Endothelial cell (in vitro differentiated cells): ENCODE measurements around the gene MICAL3. TPM values are rescaled to one million over a fixed set of nuclear protein-coding genes. Genes with fewer than 3 reads are reported as not detected.

Experiments used
- DNase-seq: peaks from one replicate; pipeline ENCODE4 v3.0.0; 2021; ENCODE audit warnings: low spot score
- H3K27ac Mint-ChIP-seq: one replicate; pipeline ENCODE4 v1.8.0; 2021; ENCODE audit warnings: mixed read lengths, inconsistent platforms; ENCODE audit not compliant: unreplicated experiment
- H3K27me3 Mint-ChIP-seq: one replicate; pipeline ENCODE4 v1.8.0; 2021; ENCODE audit warnings: mild to moderate bottlenecking, moderate library complexity, mixed read lengths, inconsistent platforms; ENCODE audit not compliant: unreplicated experiment
- H3K36me3 Mint-ChIP-seq: one replicate; pipeline ENCODE4 v1.8.0; 2021; ENCODE audit warnings: mild to moderate bottlenecking, low read depth, mixed read lengths, inconsistent platforms; ENCODE audit not compliant: unreplicated experiment
- H3K4me1 Mint-ChIP-seq: one replicate; pipeline ENCODE4 v1.8.0; 2021; ENCODE audit warnings: mild to moderate bottlenecking, mixed read lengths, inconsistent platforms; ENCODE audit not compliant: unreplicated experiment
- H3K4me3 Mint-ChIP-seq: one replicate; pipeline ENCODE4 v1.8.0; 2021; ENCODE audit warnings: mild to moderate bottlenecking, mixed read lengths, inconsistent platforms; ENCODE audit not compliant: unreplicated experiment
- H3K9me3 Mint-ChIP-seq: one replicate; pipeline ENCODE4 v1.8.0; 2021; ENCODE audit warnings: mixed read lengths, inconsistent platforms; ENCODE audit not compliant: unreplicated experiment
- CTCF ChIP-seq: fragments of 200-600 bp; sonication (generic); IDR thresholded peaks from one replicate; pipeline ENCODE4 v1.5.0; 2021; ENCODE audit warnings: antibody characterized with exemption; ENCODE audit not compliant: unreplicated experiment
- total RNA-seq: library from RNA; stranded (reverse); fragmentation: NEBNext Ultra II Directional; extraction: Animal tissue kit (Norgen Biotek cat#: 25700); gene quantifications from one replicate; pipeline ENCODE4 v1.2.1, GENCODE V29; 2021; ENCODE audit not compliant: unreplicated experiment

MICAL3 gene
- total RNA-seq, 1 donor from 2014 or later: 54.3 TPM

- no peaks in the 10 kb centered on the region for H3K9me3 Mint-ChIP-seq
- H3K36me3 Mint-ChIP-seq: no peaks in the 10 kb centered on the region
- no peak overlapping the region for H3K27ac Mint-ChIP-seq
- DNase-seq: no peak
- H3K27me3 Mint-ChIP-seq: peaks cover 2% of the 10 kb centered on the region
- H3K4me3 Mint-ChIP-seq: no peak overlapping the region
- H3K4me1 Mint-ChIP-seq: peaks cover 46% of the 10 kb centered on the region
- TF ChIP-seq CTCF: no peak
Measured at GRCh38 chr22:17946662-17947367, 77.5 kb downstream of the MICAL3 start.

- no peak for DNase-seq
- Mint-ChIP-seq H3K27me3 (peaks cover 2% of the 10 kb centered on the region), H3K9me3 (no peaks in the 10 kb centered on the region), H3K4me1 (peaks cover 43% of the 10 kb centered on the region), H3K36me3 (no peaks in the 10 kb centered on the region), H3K27ac (no peak overlapping the region), H3K4me3 (no peak overlapping the region)
- no peak for TF ChIP-seq CTCF
Measured at GRCh38 chr22:17945888-17946648, 78.3 kb downstream of the MICAL3 start.

DNA sequence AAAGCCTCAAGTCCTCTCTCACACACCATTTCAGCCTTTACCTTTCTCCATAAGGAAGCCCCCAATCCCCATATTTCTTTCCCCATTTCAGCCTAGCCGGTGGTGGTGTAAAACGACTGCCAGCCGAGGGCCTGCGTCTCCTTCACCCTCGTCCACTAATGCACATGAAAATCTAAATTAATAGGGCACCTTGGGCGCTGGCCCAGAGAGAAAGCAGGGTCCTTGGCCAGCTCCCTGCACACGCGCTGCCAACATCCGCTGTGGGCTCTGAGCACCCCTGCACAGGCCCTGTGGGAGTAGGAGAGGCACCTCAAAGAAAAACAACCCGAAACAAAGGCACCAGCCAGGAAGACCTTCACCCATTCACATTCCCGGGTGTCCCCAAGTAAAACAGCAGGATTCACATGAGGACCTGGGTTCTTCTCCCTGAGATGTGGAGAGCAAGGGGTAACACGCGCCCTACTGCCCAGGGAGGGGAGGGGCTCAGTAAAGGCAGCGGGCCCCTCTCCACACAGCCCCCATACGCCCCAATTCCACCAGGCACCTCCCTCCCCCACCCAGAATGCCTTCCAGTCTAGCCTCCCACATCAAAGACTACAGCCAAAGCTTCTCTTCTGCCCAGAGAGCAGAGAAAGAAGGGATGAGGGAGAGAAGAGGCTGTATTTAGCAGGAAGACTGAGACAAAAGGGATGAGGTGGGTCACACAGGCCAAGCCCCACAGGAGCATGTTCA lies 79.0 kb downstream of the MICAL3 start:
- Mint-ChIP-seq H3K9me3 (no peaks in the 10 kb centered on the region), H3K4me3 (no peak overlapping the region), H3K36me3 (no peaks in the 10 kb centered on the region), H3K27me3 (peaks cover 2% of the 10 kb centered on the region), H3K27ac (no peak overlapping the region), H3K4me1 (peaks cover 38% of the 10 kb centered on the region)
- DNase-seq: no peak
- no peak for TF ChIP-seq CTCF

GRCh38 chr22:17944256-17944655 lies 80.1 kb downstream of the MICAL3 start:
- DNase-seq: no peak
- Mint-ChIP-seq H3K27ac (no peak overlapping the region), H3K4me3 (no peak overlapping the region), H3K27me3 (peaks cover 2% of the 10 kb centered on the region), H3K4me1 (peaks cover 31% of the 10 kb centered on the region), H3K36me3 (no peaks in the 10 kb centered on the region), H3K9me3 (no peaks in the 10 kb centered on the region)
- no peak for TF ChIP-seq CTCF
